Stimulated activated CD8-positive, alpha-beta memory T cell treated with anti-CD3 and anti-CD28 coated beads, Interleukin-12 subunit alpha, Interleukin-12 subunit beta, amount 100 ng/mL, for 1 hour (primary cell): Measurements from ENCODE around the gene CSMD2.

ENCODE experiments used
- DNase-seq: peaks from one replicate; pipeline ENCODE4 v3.0.0-alpha.2; 2020; ENCODE audit warnings: low read depth

Gene CSMD2

GRCh38 chr1:33743221-33743998, 421.6 kb downstream of the CSMD2 start:
- no peak for DNase-seq

- DNase-seq, result no peak
These were observed 422.4 kb downstream of the CSMD2 start for GRCh38 chr1:33742663-33743062.

GRCh38 chr1:33741749-33742148, 423.3 kb downstream of the CSMD2 start:
- no peak for DNase-seq

DNA sequence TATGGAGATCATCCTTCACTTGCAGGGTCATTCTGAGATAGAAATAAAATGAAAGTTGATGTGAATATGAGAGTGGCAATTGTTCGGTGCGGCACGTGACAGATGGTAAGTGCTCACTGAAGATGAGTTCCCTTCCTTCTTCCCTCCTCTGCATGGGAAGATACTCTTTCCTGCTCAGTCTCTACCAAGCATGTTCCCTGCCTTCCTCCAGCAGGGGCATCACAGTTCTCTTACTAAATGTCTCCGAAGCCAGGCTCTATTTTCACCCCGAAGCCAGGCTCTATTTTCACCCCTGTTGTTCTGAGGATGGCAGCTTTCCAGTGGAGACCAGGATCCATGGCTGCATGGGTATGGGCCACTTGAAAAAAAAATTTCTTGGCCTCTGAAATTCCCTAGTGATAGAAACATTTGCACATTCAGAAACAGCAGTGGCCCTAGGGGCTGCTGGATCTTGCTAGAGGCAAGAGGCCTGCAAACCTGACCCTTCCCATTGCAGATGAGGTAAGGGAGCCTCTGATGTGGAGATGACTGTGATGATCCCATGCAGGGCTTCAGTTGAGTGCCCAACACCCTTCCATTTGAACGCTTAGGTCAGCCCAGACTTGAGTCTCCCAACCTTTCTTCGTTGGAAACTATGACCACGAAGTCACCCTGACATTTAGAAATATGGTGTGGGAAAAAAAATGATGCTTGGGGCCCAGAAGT, 424.8 kb downstream of the CSMD2 start:
- no peak for DNase-seq

- no peak for DNase-seq
These were observed 426.1 kb downstream of the CSMD2 start for GRCh38 chr1:33738976-33739375.

GRCh38 chr1:33738536-33738935, 426.5 kb downstream of the CSMD2 start:
- DNase-seq, result no peak

DNA sequence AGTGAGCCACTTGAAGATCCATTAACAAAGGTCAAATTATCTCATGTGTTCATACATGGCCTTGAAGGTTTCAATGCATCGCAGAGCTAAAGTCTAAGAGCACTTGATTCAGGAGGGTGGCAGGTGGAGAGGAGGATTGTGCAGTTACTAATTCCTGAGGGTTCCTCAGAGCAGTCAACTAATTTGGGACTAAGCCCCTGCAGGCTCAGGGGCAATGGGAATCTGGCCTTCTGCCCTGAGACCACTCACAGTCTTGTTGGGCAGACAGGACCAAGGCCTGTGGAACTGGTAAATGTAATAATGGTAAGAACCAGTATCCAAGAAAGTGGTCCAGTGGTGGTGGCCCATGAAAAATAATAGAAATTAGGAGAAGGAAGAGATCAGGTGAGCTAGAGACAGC, 428.5 kb downstream of the CSMD2 start:
- no peak for DNase-seq

DNA sequence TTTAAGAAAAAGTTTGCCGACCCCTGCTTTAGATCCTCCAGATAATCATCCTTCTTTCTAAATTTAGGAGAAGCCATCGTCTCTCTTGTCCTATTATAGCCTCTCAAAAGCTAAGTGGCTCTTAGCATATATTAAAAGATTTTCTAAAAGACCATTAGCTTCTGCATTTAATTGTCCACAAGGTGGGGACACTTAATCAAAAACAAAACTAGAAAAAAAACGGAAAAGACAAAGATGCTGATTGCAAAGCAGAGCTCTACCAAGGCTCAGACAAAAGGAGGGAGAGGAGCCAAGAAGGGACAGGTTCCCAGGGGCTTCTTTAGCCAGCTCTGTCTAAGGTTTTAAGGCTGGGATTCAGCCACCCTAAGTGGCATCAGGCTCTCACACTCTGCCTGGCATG, 429.4 kb downstream of the CSMD2 start:
- DNase-seq, result no peak

DNA sequence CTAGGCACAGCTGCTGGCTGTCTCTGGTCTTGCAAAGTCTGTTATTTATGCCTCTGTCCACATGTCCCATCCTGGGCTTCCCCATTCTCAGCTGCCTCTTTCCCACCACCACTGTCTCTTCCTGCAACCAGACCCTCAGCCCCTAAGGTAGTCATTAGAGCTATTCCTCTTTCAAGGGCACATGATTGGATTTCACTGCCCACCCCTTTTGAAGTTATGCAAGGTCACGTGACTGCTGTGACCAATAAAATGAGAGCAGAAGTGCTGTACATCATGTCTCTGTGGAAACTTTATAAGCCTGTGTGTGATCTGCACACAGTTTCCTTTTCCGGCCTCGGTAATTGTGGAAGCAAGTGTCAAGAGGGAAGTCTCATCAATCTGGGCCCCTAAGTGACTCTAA, 437.7 kb downstream of the CSMD2 start:
- DNase-seq, result no peak

DNA sequence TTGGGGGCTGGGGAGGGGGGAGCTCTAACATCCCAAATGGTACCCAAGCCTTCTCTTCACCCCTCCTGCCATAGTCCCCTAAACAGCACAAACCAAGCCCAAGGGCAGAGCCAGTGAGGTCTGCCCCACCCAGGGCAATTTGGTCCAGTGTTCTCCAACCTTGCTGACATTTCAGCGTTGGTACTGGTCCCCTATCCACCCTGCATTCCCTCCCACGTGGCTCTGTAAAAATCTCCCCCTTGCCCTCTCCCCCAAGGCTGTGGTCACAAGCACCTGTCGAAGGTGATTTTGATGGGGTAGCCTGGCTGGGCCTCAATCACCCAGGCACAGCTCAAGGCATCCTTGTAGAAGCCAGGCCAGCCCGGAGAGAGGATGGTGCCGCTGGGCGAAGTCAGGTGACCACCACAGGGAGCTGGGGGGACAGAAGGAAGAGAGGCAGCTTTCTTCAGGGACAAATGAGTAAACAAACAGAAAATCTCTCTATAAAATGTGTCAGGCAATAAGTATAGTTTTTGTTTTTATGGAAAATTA, 438.7 kb downstream of the CSMD2 start:
- DNase-seq, result no peak

DNA sequence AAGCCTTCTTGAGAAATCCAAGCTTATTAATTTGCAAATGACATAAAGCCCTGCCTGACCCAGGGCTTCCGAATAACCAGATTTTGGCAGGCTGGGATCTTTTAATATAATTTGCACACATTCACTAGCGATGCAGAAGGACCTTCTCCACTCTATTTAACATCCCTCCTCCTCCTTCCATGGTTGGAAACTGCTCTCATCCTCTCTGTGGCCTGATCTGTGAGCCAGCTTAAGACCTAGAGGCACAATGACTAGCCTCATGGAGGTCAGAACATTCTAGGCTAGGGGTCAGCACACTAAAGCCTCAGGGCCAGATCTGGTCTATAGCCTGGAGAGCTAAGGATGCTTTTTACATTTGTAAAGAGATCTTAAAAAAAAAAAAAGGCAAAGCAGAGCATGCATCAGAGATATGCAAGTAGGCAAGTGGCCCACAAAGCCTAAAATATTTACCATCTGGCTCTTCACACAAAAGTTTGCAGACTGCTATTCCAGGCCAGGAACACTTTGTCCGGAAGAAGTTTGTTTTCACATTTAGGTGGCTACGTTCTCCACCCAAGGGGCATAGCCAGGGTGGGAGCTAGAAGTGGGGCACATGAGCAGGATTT, 439.4 kb downstream of the CSMD2 start:
- no peak for DNase-seq

DNA sequence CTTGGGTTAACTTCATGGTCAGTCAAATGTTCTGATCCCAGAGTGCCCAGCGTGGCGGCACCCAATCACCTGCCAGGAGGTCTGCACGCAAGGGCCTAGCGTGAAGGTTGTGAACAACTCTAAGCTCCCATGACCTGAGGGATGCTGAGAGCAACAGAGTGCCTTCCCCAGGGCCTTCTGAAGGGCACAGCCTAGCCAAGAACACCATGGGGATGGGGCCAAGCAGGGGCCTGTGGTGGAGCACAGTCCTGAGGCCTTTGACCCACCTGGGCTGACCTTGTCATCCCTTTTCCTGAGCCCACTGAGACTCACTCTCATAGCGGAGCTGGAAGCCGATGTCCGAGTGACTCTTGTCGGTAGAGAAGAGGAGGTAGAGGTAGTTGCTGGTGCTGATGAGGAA, 440.0 kb downstream of the CSMD2 start:
- no peak for DNase-seq

DNA sequence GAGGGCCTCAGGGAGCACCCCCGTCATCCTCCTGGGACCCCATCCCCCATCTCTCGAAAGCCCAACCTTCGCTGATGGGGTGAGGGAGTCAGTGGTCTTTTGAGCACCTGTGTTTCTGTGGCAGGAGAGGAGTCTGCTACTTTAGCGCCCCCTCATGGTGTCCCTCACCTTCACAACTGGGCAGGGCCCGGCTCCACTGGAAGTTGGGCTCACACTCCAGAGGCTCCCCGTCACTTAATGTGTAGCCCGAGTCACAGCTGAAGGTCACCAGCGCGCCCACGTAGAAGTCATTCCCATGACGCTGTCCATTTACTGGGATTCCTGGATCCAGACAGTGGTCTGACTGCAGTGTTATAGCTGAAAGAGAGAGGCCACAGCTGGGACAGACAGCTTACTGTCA, 440.7 kb downstream of the CSMD2 start:
- DNase-seq, result no peak

DNA sequence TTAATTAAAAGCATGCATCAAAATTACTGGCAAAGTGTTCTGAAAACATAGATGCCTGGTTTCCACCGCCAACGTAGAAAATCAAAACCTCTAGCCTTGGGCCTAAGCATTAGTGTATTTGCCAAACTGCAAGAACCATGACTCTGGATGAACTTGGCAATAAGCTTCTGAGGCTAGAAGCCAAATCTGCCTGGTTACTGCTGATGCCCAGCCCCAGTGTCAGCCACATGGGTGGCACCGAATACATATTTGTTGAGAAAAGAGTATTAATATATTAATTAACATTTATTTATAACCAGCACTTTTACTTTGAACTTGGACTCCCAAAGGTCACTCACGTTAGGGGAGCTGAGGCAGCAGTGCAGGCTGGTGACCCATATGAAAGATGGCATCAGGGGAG, 441.8 kb downstream of the CSMD2 start:
- DNase-seq, result no peak

DNA sequence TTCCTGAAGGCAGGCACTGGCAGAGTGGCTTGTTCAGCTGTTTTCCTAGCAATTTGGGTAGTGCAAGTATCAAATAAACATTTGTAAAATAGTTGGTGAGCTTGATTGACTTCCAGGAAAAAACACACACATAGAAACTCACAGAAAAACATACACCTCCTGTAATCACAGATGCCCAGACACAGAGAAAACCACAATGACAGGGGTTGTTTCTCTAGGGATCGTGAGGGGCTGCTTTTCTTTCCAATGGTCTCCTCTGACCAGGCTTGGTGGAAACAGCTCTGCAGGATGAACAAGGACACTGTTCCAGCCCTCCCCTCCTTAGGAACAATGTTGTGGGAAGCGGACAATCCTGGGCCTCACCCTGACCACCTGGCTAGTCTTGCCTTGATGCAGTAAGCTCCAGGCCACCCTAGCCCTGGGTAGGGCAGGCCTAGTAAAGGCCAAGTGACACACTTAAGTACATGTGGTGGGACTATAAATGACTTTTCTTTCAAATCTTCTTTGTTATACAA, 443.7 kb downstream of the CSMD2 start:
- DNase-seq, result no peak

DNA sequence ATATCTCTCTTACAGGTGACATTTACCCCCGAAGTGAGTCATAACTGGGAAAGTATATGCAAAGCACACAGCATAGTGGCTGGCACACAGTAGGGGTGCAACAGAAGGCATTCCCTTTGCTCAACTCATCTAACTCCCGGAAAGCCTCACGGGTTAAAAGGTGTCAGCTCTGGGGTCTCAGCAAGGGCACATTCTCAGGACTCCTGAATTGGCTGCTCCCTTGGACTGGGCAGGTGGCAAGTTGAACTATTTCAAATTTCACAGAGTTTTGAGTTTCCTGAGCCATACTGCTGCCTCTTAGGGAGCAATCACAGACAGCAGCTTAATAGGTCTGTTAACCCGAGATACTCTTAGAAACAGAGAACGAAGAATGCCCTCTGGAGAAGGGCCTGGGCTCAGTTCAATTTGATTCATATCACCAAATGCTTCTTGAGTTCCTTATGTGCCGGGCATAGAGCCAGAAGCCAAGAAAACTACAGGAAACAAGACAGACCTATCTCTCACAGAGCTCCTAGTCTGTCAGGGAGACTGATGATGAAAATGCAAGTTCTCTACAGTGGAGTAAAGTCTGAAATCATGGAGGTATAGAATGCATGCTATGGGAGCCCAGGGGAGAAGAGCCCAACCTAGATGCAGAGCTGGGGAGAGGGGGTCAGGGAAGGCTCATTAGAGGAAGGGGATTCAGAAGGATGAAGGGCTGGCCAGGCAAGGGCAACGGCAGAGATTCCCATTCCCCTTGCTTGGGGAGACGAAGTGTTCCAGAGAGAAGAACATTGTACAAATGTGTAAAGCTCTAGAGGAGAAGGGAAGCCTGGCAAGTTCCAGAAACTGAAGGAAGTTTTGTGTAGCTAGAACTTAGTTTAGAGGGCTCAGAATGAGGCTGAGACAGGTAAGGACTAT, 445.0 kb downstream of the CSMD2 start:
- no peak for DNase-seq

DNA sequence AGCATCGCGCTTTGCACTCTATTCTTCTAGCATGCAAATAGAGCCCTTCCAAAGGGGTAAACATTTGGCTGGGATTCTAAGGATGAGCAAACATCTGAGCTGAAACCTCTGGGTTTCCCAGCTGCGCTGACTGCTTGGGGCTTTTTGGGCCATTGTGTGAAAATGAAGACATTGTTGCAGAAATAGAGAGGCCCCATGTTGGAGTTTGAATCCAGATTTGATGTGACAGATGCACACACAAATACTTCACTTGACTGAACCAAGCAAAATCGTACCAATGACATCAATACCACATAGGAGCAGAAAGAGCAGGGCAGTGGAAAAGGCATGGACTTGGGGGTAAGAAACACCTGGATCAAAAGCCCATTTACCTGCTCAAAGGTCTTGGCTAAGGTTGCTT, 445.7 kb downstream of the CSMD2 start:
- no peak for DNase-seq

DNA sequence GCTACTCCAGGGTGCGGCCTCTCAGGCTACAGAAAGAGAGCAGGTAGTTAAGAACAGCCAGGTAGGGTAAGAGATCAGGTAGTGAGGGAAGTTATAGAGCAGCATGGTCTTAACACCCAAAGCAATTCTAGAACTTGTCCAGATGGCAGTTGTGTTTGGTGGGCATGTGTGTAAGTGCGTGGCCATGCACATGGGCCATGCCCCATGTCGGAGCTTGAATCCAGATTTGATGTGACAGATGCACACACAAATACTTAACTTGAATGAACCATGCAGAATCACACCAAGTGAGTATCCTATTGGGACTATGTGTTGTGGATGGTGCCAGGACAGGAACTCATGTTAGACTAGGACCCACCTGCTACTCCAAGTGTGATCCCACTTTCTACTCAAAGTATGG, 446.8 kb downstream of the CSMD2 start:
- DNase-seq, result no peak

DNA sequence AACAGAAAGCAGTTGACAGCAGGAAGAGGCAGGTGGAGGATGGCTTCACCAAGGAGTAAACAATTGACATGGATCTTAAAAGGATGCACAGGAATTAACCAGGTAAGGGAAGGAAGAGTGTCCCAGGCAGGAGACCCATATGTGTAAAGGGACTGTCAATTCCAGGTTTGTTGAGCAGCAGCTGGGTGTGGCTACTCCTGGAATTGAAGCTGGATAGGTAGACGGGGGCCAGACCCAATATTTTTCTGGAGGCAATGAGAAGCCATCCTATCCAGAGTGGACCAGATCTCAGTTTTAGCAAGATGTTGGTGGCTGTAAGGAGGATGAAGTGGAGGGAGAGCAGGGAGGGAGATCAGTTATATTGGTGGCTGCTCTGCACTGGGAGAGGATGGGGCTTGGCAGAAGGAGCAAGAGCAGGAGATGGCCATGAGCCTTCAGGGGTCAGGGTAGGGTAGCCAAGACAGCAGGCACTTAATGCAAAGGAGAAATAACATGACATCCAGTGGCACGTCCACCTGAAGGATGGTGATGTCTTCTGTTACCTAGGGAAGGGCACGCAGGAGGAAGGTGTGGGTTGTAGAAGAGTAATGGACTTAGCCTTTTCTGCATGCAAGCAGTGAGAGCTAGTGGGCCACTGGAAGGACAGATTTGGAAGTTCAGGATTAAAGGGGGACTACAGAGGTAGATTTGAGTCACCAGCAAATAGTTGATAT, 447.9 kb downstream of the CSMD2 start:
- DNase-seq, result no peak

DNA sequence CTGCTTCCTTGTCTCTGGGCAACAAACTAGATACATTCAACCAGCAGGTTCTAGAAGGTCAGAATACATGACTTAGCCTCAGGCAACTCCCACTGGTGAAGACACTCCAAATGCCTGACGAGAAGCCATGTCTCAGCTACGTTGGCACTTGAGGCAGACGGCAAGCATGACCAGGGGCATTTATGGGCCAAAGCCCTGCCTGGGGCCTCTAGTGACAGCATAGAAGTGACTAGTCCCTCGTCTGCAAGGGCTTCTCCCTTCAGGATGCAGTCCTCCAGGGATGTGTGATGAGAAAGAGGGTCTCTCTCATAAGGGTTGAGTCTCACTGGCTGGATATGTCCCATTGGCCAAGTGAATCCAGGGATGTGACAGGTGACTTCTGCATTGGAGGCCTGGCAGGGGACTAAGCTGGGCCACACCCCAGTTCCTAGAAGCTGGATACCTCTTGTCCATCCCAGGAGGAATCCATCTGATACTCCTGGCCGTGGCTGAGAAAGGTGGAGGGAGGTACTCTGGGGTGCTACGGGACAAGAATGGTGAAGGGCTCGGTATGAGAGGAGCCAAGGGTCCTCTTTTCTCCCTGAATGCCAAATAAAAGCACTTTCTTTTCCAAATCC, 449.7 kb downstream of the CSMD2 start:
- DNase-seq, result no peak

GRCh38 chr1:33714421-33714820, 450.6 kb downstream of the CSMD2 start:
- DNase-seq, result no peak
